Measurements from ENCODE around the gene PARVB.

The PARVB gene

GRCh38 chr22:44143105-44143474, 119.0 kb downstream of the PARVB start:
- Histone ChIP-seq H3K4me1 (ENCODE audit: control insufficient read depth, insufficient read depth, low read length) (no peaks in the 10 kb centered on the region), H3K36me3 (ENCODE audit: control insufficient read depth in 2 of 2, insufficient read depth in 1 of 2, low read length in 2 of 2) (peaks cover 0 to 8% of the 10 kb centered on the region in 2 experiments; a peak in 1 of 3 replicates), H3K9me3 (ENCODE audit: control insufficient read depth, insufficient read depth, low read depth, low read length) (no peaks in the 10 kb centered on the region), H3K4me3 (ENCODE audit: low read depth, low read length) (no peak overlapping the region), H3K27ac (ENCODE audit: extremely low read depth, low read depth, low read length) (no peak overlapping the region)
- CTCF ChIA-PET: no interaction called here
- POLR2A ChIA-PET: no interaction called here
- TF ChIP-seq KLF1 (tag by site-specific recombination; IDR thresholded peaks at IDR 0.05) (no peak), ZNF214 (tag by site-specific recombination; IDR thresholded peaks at IDR 0.05; ENCODE audit: borderline replicate concordance) (no peak), ZFP69B (tag by site-specific recombination; IDR thresholded peaks at IDR 0.05) (no peak), SALL2 (tag by site-specific recombination; IDR thresholded peaks at IDR 0.05; ENCODE audit: borderline replicate concordance) (no peak), ZFP3 (tag by site-specific recombination; IDR thresholded peaks at IDR 0.05; ENCODE audit: low read depth) (no peak), KLF8 (tag by site-specific recombination; IDR thresholded peaks at IDR 0.05) (no peak), ZNF610 (tag by site-specific recombination; IDR thresholded peaks at IDR 0.05; ENCODE audit: borderline replicate concordance) (no peak), ZNF24 (tag by site-specific recombination; IDR thresholded peaks at IDR 0.05) (no peak)
- TF ChIP-seq, protein P1, sequence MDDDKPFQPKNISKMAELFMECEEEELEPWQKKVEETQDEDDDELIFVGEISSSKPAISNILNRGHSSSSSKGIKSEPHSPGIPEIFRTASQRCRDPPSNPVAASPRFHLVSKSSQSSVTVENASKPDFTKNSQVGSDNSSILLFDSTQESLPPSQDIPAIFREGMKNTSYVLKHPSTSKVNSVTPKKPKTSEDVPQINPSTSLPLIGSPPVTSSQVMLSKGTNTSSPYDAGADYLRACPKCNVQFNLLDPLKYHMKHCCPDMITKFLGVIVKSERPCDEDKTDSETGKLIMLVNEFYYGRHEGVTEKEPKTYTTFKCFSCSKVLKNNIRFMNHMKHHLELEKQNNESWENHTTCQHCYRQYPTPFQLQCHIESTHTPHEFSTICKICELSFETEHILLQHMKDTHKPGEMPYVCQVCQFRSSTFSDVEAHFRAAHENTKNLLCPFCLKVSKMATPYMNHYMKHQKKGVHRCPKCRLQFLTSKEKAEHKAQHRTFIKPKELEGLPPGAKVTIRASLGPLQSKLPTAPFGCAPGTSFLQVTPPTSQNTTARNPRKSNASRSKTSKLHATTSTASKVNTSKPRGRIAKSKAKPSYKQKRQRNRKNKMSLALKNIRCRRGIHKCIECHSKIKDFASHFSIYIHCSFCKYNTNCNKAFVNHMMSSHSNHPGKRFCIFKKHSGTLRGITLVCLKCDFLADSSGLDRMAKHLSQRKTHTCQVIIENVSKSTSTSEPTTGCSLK (tag by site-specific recombination; IDR thresholded peaks at IDR 0.05): no peak
- TF ChIP-seq, protein P2, sequence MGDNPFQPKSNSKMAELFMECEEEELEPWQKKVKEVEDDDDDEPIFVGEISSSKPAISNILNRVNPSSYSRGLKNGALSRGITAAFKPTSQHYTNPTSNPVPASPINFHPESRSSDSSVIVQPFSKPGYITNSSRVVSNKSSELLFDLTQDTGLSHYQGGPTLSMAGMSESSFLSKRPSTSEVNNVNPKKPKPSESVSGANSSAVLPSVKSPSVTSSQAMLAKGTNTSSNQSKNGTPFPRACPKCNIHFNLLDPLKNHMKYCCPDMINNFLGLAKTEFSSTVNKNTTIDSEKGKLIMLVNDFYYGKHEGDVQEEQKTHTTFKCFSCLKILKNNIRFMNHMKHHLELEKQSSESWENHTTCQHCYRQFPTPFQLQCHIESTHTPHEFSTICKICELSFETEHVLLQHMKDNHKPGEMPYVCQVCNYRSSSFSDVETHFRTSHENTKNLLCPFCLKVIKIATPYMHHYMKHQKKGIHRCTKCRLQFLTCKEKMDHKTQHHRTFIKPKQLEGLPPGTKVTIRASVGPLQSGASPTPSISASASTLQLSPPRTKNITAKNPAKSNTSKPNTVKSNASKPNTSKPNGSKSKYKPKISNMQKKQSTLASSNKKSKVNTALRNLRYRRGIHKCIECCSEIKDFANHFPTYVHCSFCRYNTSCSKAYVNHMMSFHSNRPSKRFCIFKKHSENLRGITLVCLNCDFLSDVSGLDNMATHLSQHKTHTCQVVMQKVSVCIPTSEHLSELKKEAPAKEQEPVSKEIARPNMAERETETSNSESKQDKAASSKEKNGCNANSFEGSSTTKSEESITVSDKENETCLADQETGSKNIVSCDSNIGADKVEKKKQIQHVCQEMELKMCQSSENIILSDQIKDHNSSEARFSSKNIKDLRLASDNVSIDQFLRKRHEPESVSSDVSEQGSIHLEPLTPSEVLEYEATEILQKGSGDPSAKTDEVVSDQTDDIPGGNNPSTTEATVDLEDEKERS (tag by site-specific recombination; IDR thresholded peaks at IDR 0.05): no peak
- TF ChIP-seq, protein P3, sequence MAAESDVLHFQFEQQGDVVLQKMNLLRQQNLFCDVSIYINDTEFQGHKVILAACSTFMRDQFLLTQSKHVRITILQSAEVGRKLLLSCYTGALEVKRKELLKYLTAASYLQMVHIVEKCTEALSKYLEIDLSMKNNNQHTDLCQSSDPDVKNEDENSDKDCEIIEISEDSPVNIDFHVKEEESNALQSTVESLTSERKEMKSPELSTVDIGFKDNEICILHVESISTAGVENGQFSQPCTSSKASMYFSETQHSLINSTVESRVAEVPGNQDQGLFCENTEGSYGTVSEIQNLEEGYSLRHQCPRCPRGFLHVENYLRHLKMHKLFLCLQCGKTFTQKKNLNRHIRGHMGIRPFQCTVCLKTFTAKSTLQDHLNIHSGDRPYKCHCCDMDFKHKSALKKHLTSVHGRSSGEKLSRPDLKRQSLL (tag by site-specific recombination; IDR thresholded peaks at IDR 0.05): no peak

GRCh38 chr22:44143579-44143978, 119.5 kb downstream of the PARVB start:
- ChIA-PET POLR2A (no interaction called here), CTCF (no interaction called here)
- Histone ChIP-seq H3K4me1 (ENCODE audit: control insufficient read depth, insufficient read depth, low read length) (no peaks in the 10 kb centered on the region), H3K27ac (ENCODE audit: extremely low read depth, low read depth, low read length) (no peak overlapping the region), H3K4me3 (ENCODE audit: low read depth, low read length) (no peak overlapping the region), H3K36me3 (ENCODE audit: control insufficient read depth in 2 of 2, insufficient read depth in 1 of 2, low read length in 2 of 2) (peaks cover 0 to 5% of the 10 kb centered on the region in 2 experiments; a peak in 1 of 3 replicates), H3K9me3 (ENCODE audit: control insufficient read depth, insufficient read depth, low read depth, low read length) (no peaks in the 10 kb centered on the region)
- TF ChIP-seq, protein P4, sequence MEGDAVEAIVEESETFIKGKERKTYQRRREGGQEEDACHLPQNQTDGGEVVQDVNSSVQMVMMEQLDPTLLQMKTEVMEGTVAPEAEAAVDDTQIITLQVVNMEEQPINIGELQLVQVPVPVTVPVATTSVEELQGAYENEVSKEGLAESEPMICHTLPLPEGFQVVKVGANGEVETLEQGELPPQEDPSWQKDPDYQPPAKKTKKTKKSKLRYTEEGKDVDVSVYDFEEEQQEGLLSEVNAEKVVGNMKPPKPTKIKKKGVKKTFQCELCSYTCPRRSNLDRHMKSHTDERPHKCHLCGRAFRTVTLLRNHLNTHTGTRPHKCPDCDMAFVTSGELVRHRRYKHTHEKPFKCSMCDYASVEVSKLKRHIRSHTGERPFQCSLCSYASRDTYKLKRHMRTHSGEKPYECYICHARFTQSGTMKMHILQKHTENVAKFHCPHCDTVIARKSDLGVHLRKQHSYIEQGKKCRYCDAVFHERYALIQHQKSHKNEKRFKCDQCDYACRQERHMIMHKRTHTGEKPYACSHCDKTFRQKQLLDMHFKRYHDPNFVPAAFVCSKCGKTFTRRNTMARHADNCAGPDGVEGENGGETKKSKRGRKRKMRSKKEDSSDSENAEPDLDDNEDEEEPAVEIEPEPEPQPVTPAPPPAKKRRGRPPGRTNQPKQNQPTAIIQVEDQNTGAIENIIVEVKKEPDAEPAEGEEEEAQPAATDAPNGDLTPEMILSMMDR (tag by site-specific recombination; IDR thresholded peaks at IDR 0.05): no peak
- no peak for TF ChIP-seq ZNF350 (tag by site-specific recombination; IDR thresholded peaks at IDR 0.05)
- TF ChIP-seq ZNF747 (tag by site-specific recombination; IDR thresholded peaks at IDR 0.05): no peak
- no peak for TF ChIP-seq ZNF155 (tag by site-specific recombination; IDR thresholded peaks at IDR 0.05)
- TF ChIP-seq, protein P5, sequence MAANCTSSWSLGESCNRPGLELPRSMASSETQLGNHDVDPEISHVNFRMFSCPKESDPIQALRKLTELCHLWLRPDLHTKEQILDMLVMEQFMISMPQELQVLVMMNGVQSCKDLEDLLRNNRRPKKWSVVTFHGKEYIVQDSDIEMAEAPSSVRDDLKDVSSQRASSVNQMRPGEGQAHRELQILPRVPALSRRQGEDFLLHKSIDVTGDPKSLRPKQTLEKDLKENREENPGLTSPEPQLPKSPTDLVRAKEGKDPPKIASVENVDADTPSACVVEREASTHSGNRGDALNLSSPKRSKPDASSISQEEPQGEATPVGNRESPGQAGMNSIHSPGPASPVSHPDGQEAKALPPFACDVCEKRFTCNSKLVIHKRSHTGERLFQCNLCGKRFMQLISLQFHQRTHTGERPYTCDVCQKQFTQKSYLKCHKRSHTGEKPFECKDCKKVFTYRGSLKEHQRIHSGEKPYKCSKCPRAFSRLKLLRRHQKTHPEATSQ (tag by site-specific recombination; IDR thresholded peaks at IDR 0.05): no peak
- no peak for TF ChIP-seq ZFP37 (tag by site-specific recombination; IDR thresholded peaks at IDR 0.05)
- no peak for TF ChIP-seq ZNF791 (tag by site-specific recombination; IDR thresholded peaks at IDR 0.05)
- TF ChIP-seq ZNF394 (tag by site-specific recombination; IDR thresholded peaks at IDR 0.05; ENCODE audit: borderline replicate concordance): no peak

Data from HEK293 (cell line).